A549 treated with CORT108297 at 1 μM for 4 hours (cell line): ENCODE data around the gene STAU1. TPM values are rescaled to one million over a fixed set of nuclear protein-coding genes. Genes with fewer than 3 reads are reported as not detected.

Experiments
- total RNA-seq: library from RNA; stranded (reverse); fragments of 200-300 nt; extraction: Qiagen RNA extraction; gene quantifications from 5 replicates; pipeline ENCODE4 v1.2.3, GENCODE V29; 2022

The STAU1 gene
- total RNA-seq = 52.9 to 69.8 TPM (median 60.3 TPM) in 5 replicates

GRCh38 chr20:49187851-49188641 lies at the start of gene STAU1:
STAU1 (minus strand) TSS chr20:49188334; CDS start chr20:49166201, 22,133 bp downstream.

GRCh38 chr20:49219091-49219923 lies 31.2 kb upstream of the STAU1 start, which contains the start of gene DDX27:
DDX27 (plus strand) TSS chr20:49219416; CDS start chr20:49219449, 33 bp downstream.

Other genes with a start within 250 kb of the STAU1 start
- 90.3 to 108 TPM (median 97.1 TPM) in 5 replicates for gene CSE1L, start 142.0 kb downstream of the STAU1 start, total RNA-seq
- 60.5 to 65.8 TPM (median 61.5 TPM) in 5 replicates for gene DDX27, start 31.1 kb upstream of the STAU1 start, total RNA-seq
- gene ZNFX1, start 89.7 kb upstream of the STAU1 start, total RNA-seq = 21.7 to 28.4 TPM (median 24.2 TPM) in 5 replicates